SIG-M5 treated with dmso at 0.1 percent for 504 hours (cell line): ENCODE measurements around the gene PDZD2.
"Not testable (repeated sequence)": the region's sequence is repeated elsewhere in the genome, so short reads cannot be mapped to it uniquely, and the experiment has no call there.

ENCODE experiments used
- DNase-seq: peaks from one replicate; lab custom pipeline; 2025; ENCODE audit not compliant: unreplicated experiment; lab: John Stamatoyannopoulos, UW

PDZD2 gene

DNA sequence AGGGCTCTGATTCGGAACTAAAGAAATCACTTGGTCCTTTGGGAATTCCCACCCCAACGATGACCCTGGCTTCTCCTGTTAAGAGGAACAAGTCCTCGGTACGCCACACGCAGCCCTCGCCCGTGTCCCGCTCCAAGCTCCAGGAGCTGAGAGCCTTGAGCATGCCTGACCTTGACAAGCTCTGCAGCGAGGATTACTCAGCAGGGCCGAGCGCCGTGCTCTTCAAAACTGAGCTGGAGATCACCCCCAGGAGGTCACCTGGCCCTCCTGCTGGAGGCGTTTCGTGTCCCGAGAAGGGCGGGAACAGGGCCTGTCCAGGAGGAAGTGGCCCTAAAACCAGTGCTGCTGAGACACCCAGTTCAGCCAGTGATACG, 451.8 kb downstream of the PDZD2 start:
- DNase-seq = no peak

- DNase-seq = peak; percentile 81
Observed at GRCh38 chr5:32092938-32093812, 454.2 kb downstream of the PDZD2 start.

DNA sequence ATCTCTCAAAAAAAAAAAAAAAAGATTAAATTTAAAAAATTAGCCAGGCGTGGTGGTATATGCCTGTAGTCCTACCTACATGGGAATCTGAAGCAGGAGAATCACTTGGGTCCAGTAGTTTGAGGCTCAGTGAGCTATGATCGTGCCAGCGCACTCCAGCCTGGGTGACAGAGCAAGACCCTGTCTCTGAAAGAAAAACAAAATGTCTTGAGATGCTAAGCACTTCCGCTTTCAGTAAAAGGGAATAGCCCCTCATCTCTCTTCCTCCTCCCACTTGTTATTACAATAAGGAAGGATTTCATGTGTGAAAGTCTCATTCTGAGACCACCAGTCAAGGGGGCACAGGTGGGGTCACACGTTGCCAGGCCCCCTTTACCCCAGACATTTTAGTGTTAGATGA, 455.8 kb downstream of the PDZD2 start:
- DNase-seq = no peak

- DNase-seq = no peak
Observed at GRCh38 chr5:32095261-32095671, 456.3 kb downstream of the PDZD2 start.

DNA sequence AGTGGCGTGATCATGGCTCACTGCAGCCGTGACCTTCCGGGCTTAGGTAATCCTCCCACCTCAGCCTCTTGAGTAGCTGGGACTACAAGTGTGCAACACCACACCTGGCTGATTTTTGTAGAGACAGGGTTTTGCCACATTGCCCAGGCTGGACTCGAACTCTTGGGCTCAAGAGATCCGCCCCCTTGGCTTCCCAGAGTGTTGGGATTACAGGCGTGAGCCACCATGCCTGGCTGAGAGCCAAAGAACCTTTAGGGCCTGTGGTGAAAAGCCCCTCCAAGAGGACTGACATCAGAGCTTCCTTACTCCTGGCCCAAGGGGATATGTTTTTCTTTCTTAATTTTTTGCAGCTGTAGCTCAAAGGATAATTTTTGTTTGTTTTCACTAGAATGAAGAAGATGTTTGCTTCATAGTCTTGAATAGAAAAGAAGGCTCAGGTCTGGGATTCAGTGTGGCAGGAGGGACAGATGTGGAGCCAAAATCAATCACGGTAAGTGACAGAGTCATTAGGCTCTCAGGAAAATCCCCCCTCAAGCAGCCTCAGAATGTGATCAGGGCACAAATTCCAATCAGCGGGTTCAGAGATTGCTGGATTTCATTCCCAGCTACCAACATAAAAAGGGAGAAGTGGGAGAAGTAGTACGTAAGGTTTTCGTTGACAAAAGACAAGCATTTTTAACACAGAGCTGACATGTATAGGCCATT, 458.1 kb downstream of the PDZD2 start:
- DNase-seq = no peak

DNA sequence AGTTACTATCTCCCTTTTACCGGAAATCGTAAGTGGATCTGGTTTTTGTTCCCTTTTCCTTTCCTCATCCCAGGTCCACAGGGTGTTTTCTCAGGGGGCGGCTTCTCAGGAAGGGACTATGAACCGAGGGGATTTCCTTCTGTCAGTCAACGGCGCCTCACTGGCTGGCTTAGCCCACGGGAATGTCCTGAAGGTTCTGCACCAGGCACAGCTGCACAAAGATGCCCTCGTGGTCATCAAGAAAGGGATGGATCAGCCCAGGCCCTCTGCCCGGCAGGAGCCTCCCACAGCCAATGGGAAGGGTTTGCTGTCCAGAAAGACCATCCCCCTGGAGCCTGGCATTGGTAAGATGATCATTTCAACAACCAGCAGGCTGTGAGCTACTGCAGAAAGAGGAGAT, 459.4 kb downstream of the PDZD2 start:
- no peak for DNase-seq

- DNase-seq = no peak
Observed at GRCh38 chr5:32098890-32099310, 460.0 kb downstream of the PDZD2 start.

GRCh38 chr5:32099486-32100035, 460.6 kb downstream of the PDZD2 start:
- no peak for DNase-seq

DNA sequence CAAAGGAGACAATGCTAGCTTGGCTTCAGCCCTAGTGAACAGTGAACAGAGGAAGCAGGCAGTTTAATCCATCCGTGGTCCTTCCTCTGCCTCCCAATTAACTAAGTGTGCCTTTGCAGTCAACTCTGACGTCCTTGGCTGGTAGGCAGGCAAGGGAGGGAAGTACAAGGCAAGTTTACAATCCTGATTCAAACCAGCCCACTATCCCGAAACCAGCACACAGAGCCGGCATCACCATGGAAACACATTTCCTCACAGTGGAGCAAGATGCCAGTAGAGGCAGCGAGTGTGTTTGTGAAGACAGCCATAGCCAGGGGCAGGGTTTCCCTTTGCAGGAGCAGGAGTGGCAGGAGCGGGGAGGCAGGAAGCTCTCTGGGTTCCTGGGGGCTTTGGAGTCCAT, 461.3 kb downstream of the PDZD2 start:
- DNase-seq = no peak

- no peak for DNase-seq
Observed at GRCh38 chr5:32100691-32101302, 461.9 kb downstream of the PDZD2 start.

- no peak for DNase-seq
Observed at GRCh38 chr5:32102254-32102986, 463.5 kb downstream of the PDZD2 start.

DNA sequence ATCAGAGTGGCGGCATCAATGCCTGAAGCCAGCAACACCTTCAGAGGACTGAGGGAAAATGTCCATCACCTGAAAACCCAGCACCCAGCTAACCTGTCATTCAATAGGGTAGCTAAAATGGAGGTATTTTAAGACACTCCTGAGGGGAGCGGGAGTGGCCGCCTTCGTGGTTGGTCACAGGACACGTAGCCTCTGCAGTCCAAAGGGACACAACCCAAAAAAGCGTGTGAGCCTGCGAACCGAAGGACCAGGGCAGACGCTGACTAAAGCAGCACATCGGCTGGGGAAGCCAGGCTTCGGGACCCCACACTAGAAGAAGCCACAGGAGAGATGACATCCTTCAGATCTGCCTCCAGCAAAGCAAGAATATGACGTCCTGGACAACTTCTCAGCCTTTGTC, 464.6 kb downstream of the PDZD2 start:
- no peak for DNase-seq

- DNase-seq = no peak
Observed at GRCh38 chr5:32107291-32107690, 468.4 kb downstream of the PDZD2 start.

- DNase-seq = no peak
Observed at GRCh38 chr5:32108167-32108566, 469.2 kb downstream of the PDZD2 start.

DNA sequence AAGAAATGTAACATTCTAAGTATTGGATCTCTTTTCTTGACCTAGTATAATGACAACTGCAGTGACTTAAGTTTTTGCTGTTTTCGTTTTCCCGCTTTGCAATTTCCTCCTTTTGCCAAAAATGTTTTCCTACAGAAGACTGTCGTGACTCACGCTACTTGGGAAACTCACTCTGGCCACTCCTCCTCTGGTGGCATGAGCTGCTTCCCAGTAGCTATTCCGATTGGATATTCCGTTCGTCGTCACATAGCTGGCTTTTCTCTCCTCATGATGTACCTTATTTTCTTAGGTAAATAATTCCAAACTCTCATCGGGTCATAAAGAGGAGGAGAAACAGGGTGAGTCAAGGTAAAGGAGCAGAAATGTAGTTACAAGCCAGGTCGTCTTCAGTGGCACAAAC, 470.3 kb downstream of the PDZD2 start:
- no peak for DNase-seq

GRCh38 chr5:32110111-32110696, 471.3 kb downstream of the PDZD2 start:
- no peak for DNase-seq

DNA sequence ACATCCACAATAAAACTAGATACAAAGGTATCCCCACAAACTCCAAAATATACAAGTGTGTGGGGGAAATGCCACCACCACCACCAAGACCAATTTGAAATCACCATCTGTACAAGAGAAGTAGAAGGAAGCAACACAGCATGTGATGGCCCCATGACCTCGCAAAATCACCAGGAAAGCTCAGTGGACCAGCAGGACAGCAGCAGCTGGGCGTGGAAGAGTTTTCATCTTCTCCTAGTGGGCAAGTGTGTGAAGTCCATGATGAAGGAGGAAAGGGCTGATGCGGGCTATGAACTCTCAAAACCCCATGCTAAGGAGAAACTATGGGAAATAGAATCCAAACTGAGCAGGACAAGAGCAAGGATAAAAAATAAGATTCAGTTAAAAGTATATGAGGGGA, 477.1 kb downstream of the PDZD2 start:
- DNase-seq = no peak

GRCh38 chr5:32116574-32117313, 477.8 kb downstream of the PDZD2 start:
- DNase-seq = no peak

GRCh38 chr5:32118922-32119321, 480.0 kb downstream of the PDZD2 start:
- DNase-seq = not testable (repeated sequence)
